ENCODE measurements around the gene RAI1. TPM values are rescaled to one million over a fixed set of nuclear protein-coding genes. Genes with fewer than 3 reads are reported as not detected.

RAI1 gene
- total and polyA plus RNA-seq, 2 of the 13 experiments (the other 11 are each of a cell fraction or from before 2014, with no cell fraction given) = 3.4 to 5.2 TPM

- no peak for TF ChIP-seq ZNF704 (CRISPR knock-in tag; IDR thresholded peaks at IDR 0.05; ENCODE audit: borderline replicate concordance)
- no peak for TF ChIP-seq SP4 (CRISPR knock-in tag; IDR thresholded peaks at IDR 0.05)
- no peak for TF ChIP-seq NCOA5 (CRISPR knock-in tag; IDR thresholded peaks at IDR 0.05)
- peak; percentile 59 for TF ChIP-seq ZNF263 (CRISPR knock-in tag; IDR thresholded peaks at IDR 0.05)
- TF ChIP-seq NR2F2 (IDR thresholded peaks at IDR 0.05; ENCODE audit: borderline replicate concordance, low read depth) = no peak
- 0 out of 2 replicates have a peak, but pooled peaks have one; percentile 26 for TF ChIP-seq PAXIP1 (CRISPR knock-in tag; conservative IDR thresholded peaks at IDR 0.05)
- TF ChIP-seq ZMYM3 (CRISPR knock-in tag; IDR thresholded peaks at IDR 0.05) = peak; percentile 84
- TF ChIP-seq ZNF776 (CRISPR knock-in tag; IDR thresholded peaks at IDR 0.05) = no peak
- TF ChIP-seq ZNF564 (CRISPR knock-in tag; IDR thresholded peaks at IDR 0.05) = no peak
- no peak for TF ChIP-seq SKIL (CRISPR knock-in tag; IDR thresholded peaks at IDR 0.05; ENCODE audit: borderline replicate concordance)
- TF ChIP-seq MYC (CRISPR knock-in tag; IDR thresholded peaks at IDR 0.05; ENCODE audit: borderline replicate concordance) = peak; percentile 37; the same call in 1 of the 2 replicates
- TF ChIP-seq ONECUT2 (CRISPR knock-in tag; IDR thresholded peaks at IDR 0.05) = no peak
- TF ChIP-seq ZNF629 (CRISPR knock-in tag; conservative IDR thresholded peaks at IDR 0.05) = 0 out of 2 replicates have a peak, but pooled peaks have one; percentile 28
- TF ChIP-seq ARNT (IDR thresholded peaks at IDR 0.05) = no peak
- no peak for TF ChIP-seq ZSCAN22 (CRISPR knock-in tag; IDR thresholded peaks at IDR 0.05)
- no peak for TF ChIP-seq ZIK1 (CRISPR knock-in tag; IDR thresholded peaks at IDR 0.05; ENCODE audit: borderline replicate concordance, low read depth)
- peak; percentile 50; the same call in 1 of the 2 replicates for TF ChIP-seq RXRB (CRISPR knock-in tag; IDR thresholded peaks at IDR 0.05; ENCODE audit: borderline replicate concordance)
- no peak for TF ChIP-seq AKNA (CRISPR knock-in tag; IDR thresholded peaks at IDR 0.05; ENCODE audit: borderline replicate concordance)
These were observed 22.1 kb downstream of the RAI1 start (continued) for GRCh38 chr17:17703140-17703919.

All from HepG2 (cell line).